Right cardiac atrium (tissue), 5 donors: ENCODE data around the gene ENPP1. TPM values are rescaled to one million over a fixed set of nuclear protein-coding genes. Genes with fewer than 3 reads are reported as not detected.

Experiments used
- ATAC-seq, 2 donors: fragments of 200-7000 bp; cut with Tn5 transposase; one replicate each; pipeline versions ENCODE4 v1.8.0 to v1.9.1; 2020; ENCODE audit warnings: moderate library complexity in 2 of 2, mild to moderate bottlenecking in 1 of 2
- DNase-seq, 3 donors: peaks; one replicate each; pipeline ENCODE4 v3.0.0-alpha.2; 2020
- H3K27ac ChIP-seq: one replicate; pipeline ENCODE4 v1.5.1; 2013; ENCODE audit warnings: mild to moderate bottlenecking, low read length, control low read depth, moderate library complexity
- H3K27me3 ChIP-seq: one replicate; pipeline ENCODE4 v1.6.1; 2013; ENCODE audit not compliant: control insufficient read depth, insufficient read depth
- H3K4me1 ChIP-seq: one replicate; pipeline ENCODE4 v1.6.1; 2013; ENCODE audit warnings: low read length; ENCODE audit not compliant: control insufficient read depth, insufficient read depth
- H3K4me3 ChIP-seq: one replicate; pipeline ENCODE4 v1.5.1; 2013; ENCODE audit warnings: low read length, control low read depth
- H3K9me3 ChIP-seq: one replicate; pipeline ENCODE4 v1.6.1; 2013; ENCODE audit warnings: low read length; ENCODE audit not compliant: control insufficient read depth
- WGBS: extraction: QIAGEN DNeasy Blood & Tissue Kit; methylation state at CpG from one replicate; pipeline ENCODE4 v1.1.7; 2013; 5-methylcytosine and 5-hydroxymethylcytosine counted together
- intact Hi-C, 4 donors: fragments of 100-400 bp; cut with DNase I; formaldehyde crosslinking; loops; one replicate each; pipeline versions ENCODE4 v1.11.0 to v1.14.0; 2022 to 2023
- polyA plus RNA-seq: library from polyadenylated mRNA; stranded (reverse); fragments of 200-250 nt; gene quantifications from one replicate; pipeline ENCODE4 v1.2.3, GENCODE V29; 2013
- total RNA-seq, 4 donors: library from RNA; stranded (reverse); fragmentation: NEBNext Ultra II Directional; extraction: Animal tissue kit (Norgen Biotek cat#: 25700); gene quantifications; one replicate each; pipeline ENCODE4 v1.2.1, GENCODE V29; 2021
- donor health status: healthy with polysubstance abuse.
- donor health status: DM: no; HTN: yes; CAD: no.
- donor health status: DM: no; HTN: no; CAD: no.
- donor health status: DM: no; HTN: yes; CAD: no; lungs with severe emphysema.
- donor health status: DM: yes; HTN: yes; CAD: no.

ENPP1 gene
- total and polyA plus RNA-seq, 5 donors: 1.2 to 4.5 (median 2.7) TPM

DNA sequence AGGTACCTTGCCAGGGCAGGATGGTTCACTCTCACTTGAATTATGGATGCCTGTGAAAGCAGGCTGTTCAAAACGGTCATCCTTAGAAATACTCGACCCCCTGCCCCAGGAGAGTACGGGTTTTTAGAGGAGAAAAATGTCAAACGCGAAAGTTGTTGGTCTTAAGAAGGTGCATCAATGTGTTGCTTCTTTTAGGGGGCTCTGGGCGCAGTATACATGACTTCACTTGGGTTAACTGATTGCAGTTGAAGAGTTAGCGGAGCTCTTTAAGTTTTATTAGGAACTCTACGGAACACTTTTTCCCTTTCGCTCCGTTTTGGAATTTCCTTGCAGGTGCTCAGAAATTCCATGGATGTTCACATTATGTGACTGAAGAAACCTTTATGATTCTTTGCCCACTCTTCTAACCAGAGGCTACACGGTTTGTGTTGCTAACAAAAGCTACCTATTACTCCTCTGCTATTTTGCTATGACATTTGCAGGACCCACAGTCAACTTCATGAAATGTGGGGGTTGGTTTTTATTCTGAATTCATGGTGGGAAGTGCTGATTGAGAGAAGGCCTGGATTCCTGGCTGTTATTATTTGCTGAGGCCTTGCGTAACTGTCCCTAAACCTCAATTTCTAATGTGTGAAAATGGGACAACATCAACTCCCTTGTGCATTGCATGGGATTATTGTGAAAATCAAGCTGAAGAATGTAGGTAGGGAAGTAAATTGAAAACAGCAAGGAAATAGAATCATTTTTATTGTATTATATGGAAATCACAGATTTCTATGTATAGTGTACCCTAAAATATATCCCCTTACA lies 845 bp downstream of the ENPP1 start:
- no peaks in the 10 kb centered on the region for H3K27me3 ChIP-seq
- no peak for DNase-seq
- ATAC-seq: no peak
- intact Hi-C loops: loop anchor here in 1 of 4 donors (10.0 kb wide), 1 partner anchor 106 kb away; no protein-coding TSS in a partner anchor
- no peaks in the 10 kb centered on the region for H3K4me1 ChIP-seq
- H3K9me3 ChIP-seq: no peaks in the 10 kb centered on the region
- H3K4me3 ChIP-seq: peak overlapping the region; percentile 95
- H3K27ac ChIP-seq: no peak overlapping the region
- WGBS: 36% methylated on average over 12 of the region's 12 CpGs

DNA sequence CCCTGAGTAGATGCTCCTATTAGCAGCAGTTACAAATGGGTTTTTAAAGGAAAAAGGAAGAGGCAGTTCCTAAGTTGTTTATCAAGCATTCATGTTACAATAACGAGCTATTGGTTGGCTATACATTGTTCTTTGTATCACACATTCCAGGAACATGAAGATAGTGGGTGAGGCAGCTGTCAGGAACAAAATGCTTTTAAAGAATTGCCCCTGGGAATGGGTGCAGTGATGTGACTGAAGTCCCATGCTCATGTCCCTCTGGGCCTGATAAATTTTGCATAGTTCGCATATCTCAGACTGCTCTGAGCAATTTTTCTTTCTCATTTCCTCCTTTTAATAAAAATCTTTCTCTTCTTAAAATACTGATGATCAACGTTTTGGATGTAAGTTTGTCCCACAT lies 3.7 kb downstream of the ENPP1 start:
- WGBS: 49% methylated on average over 3 of the region's 3 CpGs
- Histone ChIP-seq H3K27ac (no peak overlapping the region), H3K27me3 (no peaks in the 10 kb centered on the region), H3K9me3 (no peaks in the 10 kb centered on the region), H3K4me3 (no peak overlapping the region), H3K4me1 (no peaks in the 10 kb centered on the region)
- no peak for ATAC-seq
- intact Hi-C loops: no loop called here
- DNase-seq: no peak

DNA sequence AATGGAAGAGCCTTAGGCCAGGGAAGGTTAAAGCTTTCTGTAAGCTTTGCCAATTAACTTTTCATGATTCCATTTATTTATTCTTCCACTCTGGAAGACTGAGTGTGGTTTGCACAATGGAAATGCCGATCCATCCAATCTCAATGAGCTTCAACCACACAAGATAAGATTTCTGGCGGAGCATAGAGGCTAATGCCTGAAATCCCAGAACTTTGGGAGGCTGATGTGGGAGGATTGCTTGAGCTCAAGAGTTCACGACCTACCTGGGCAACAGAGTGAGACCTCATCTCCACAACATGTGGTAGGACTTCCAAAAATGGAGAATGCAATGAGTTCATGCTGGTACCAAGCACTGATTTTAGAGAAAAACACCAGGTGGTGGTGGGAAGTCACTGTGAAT lies 6.2 kb downstream of the ENPP1 start:
- no peak for ATAC-seq
- Histone ChIP-seq H3K27ac (no peak overlapping the region), H3K4me1 (no peaks in the 10 kb centered on the region), H3K9me3 (no peaks in the 10 kb centered on the region), H3K27me3 (no peaks in the 10 kb centered on the region), H3K4me3 (no peak overlapping the region)
- DNase-seq: no peak
- WGBS: 85% methylated on average over 3 of the region's 3 CpGs
- intact Hi-C loops: no loop called here

DNA sequence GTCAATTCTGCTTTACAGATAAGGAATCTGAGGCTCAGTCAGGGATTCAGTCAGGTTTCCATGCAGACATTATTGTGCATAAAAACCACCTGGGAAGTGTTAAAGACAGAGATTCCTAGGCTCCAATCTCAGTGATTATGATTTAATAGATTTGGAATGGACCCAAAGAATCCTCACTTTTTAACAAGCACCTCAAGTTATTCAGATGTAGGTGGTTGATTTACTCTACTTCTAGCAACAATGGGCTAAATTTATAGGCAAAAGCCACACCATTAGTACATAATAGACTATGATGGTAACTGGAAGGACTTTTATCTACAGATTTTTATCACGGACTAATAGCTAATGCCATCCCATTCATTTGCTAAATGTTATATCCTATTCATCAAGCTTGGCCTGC lies 9.0 kb downstream of the ENPP1 start:
- 83% methylated on average over 1 of the region's 1 CpG for WGBS

DNA sequence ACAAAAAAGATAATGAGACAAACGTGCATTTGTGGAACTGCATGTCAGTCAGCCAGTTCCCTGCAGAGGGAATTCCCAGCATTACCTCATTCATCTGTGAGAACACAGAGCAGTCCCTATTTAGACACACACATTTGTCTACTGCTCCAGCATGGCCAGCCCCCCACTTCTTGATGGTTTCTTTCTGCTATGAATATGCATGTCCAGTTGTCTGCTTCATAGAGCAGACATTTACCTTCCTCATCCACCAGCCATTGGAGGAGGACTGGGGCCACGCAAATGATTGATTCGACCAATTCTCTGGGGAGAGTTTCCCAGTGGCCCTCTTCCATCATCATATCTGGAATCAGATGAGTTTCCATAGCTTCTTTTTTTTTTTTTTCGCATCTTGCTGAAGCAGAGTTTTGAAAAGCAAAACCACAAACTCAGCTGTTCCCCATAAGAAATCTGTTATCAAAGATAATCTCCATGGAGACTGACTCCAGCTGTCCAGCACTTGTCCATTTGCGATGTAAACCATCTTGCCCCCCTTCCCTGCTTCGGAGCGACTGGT lies 11.8 kb downstream of the ENPP1 start:
- no peak for DNase-seq
- no peak overlapping the region for H3K4me3 ChIP-seq
- WGBS: 32% methylated on average over 7 of the region's 7 CpGs
- ATAC-seq: no peak
- H3K27me3 ChIP-seq: no peaks in the 10 kb centered on the region
- H3K9me3 ChIP-seq: no peaks in the 10 kb centered on the region
- peaks cover 2% of the 10 kb centered on the region for H3K4me1 ChIP-seq
- intact Hi-C loops: no loop called here
- H3K27ac ChIP-seq: no peak overlapping the region

More for the DNA sequence above, 9.0 kb downstream of the ENPP1 start:
- no peaks in the 10 kb centered on the region for H3K9me3 ChIP-seq
- H3K4me3 ChIP-seq: no peak overlapping the region
- DNase-seq: no peak
- no peak for ATAC-seq
- peaks cover 2% of the 10 kb centered on the region for H3K4me1 ChIP-seq
- intact Hi-C loops: no loop called here
- no peaks in the 10 kb centered on the region for H3K27me3 ChIP-seq
- H3K27ac ChIP-seq: no peak overlapping the region

DNA sequence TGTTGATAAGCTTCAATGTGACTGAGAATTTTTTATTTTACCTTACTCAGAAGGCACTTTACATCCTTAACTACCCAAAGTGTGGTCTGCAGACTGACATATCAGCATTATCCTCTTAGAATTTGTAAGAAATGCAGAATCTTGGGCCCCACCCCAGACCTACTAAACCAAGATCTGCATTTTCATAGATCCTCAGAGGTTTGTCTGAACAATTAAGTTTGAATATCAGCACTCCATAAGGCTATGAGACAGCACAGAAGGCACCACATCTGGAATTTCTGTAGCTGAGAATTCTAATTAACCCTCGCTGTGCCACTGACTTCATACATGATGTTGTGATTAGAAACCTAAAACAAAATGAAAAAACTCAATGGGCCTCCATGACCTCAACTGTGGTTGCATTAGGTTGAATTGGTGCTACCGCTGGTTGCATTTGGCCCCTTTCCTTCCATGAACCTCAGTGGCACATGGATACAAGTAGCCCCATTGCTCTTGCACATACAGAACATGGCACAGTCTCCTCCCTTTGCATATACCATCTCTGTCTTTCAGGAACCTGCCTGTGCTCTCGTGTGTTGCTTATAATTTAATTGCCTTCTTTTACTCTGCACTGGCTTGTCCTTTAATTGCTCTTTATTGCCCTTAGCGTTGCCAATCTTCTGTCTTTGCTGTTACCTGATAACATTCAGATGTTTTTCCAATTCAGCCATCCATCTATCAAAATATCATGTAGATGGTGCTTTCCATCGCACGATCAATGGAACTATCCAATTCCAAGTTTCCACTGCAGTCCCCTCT lies 13.4 kb downstream of the ENPP1 start:
- Histone ChIP-seq H3K9me3 (no peaks in the 10 kb centered on the region), H3K4me1 (peaks cover 2% of the 10 kb centered on the region), H3K4me3 (no peak overlapping the region), H3K27ac (no peak overlapping the region), H3K27me3 (no peaks in the 10 kb centered on the region)
- intact Hi-C loops: no loop called here
- ATAC-seq: no peak
- 89% methylated on average over 6 of the region's 6 CpGs for WGBS
- DNase-seq: no peak

DNA sequence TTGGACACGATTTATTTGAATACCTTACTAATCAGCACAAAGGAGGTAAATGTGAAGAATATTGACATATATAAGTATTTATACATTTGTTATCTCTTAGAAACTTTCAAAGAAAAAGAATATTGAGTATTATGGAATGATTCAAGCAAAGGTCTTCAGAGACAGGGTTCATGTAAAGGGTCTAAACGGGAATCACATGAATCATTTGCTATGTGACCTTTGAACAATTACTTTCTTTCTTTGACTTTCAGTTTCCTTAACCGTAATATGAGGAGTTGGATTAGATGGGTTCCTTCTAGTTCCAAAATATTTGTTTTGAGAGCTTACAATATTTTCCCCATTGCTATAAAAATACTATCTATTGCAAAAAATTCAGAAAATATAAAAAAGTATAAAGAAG lies 14.3 kb downstream of the ENPP1 start:
- DNase-seq (no peak), ATAC-seq (no peak)
- Histone ChIP-seq H3K9me3 (no peaks in the 10 kb centered on the region), H3K4me1 (peaks cover 2% of the 10 kb centered on the region), H3K27me3 (no peaks in the 10 kb centered on the region), H3K4me3 (no peak overlapping the region), H3K27ac (no peak overlapping the region)
- intact Hi-C loops: no loop called here
- WGBS: 71% methylated on average over 3 of the region's 3 CpGs

DNA sequence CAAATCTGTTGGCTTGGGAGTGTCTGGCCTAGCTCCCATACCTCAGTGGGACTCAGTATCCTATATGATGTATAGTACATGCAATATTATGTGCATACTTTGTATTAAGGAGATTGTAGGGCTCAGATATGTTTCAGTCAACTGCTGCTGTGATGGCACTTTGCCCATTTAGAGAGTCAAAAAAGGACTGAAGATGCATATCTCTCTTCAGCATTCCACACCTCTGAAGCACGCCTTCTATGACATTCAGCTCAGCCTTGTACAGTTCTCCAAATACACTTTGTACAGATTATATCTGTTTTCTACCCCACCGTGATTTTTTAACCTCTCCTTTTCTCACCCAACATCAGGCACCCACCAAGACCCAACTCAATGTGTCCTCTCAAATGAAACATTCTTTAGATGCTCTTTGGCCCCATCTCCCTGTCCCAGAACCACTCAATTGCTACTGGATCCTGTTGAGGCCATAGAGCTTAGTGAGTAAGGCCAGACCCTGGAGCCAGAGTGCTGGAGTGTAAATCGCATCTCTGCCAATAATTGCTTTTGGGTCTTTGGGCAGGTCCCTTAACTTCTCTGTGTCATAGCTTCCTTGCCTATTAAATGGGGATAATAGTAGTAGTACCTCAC lies 15.6 kb downstream of the ENPP1 start:
- Histone ChIP-seq H3K27ac (no peak overlapping the region), H3K4me1 (peaks cover 2% of the 10 kb centered on the region), H3K4me3 (no peak overlapping the region), H3K9me3 (no peaks in the 10 kb centered on the region), H3K27me3 (no peaks in the 10 kb centered on the region)
- 67% methylated on average over 3 of the region's 3 CpGs for WGBS
- intact Hi-C loops: no loop called here
- no peak for DNase-seq
- ATAC-seq: no peak

DNA sequence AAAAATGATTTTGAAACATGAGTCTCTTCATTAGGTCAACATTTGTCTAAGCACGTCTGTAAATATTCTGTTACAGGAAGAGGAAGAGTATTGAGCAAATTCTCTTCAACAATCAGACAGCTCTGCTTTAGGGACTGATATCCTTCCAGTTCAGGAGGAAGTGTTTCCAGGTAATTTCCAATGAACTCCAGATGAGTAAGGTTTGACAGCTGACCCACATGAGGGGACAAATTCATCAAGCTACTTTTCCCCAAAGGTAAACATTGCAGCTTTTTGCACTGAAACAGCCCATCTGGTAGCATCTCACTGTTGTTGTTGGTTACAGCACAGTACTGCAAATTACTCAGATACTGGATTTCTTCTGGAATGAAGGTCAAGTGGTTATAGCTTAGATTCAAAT lies 18.1 kb downstream of the ENPP1 start:
- WGBS: 41% methylated on average over 1 of the region's 1 CpG
- ATAC-seq: no peak
- Histone ChIP-seq H3K4me3 (no peak overlapping the region), H3K9me3 (no peaks in the 10 kb centered on the region), H3K27ac (no peak overlapping the region), H3K27me3 (no peaks in the 10 kb centered on the region), H3K4me1 (peaks cover 1% of the 10 kb centered on the region)
- intact Hi-C loops: no loop called here
- no peak for DNase-seq

DNA sequence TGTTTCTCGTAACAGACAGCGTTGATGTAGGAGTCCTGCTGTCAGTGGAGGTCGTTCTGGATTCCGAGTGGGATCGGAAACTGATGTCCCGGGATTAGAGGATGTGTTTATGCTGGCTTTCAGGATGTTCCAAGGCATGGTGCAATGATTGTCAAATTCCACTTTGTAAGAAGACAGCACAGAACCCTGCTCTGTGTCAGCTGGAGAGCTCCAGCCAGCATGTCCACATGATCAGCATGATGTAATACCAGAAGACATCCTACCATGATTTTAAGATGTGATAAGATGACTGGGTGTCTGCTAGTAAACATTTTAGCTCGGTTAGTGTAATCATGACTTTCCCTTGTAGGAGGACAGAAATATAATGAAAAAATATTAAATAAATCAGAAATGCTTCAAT lies 20.3 kb downstream of the ENPP1 start:
- H3K4me1 ChIP-seq: peaks cover 1% of the 10 kb centered on the region
- DNase-seq (no peak), ATAC-seq (no peak)
- no peak overlapping the region for H3K27ac ChIP-seq
- WGBS: 82% methylated on average over 7 of the region's 7 CpGs
- H3K9me3 ChIP-seq: no peaks in the 10 kb centered on the region
- H3K4me3 ChIP-seq: no peak overlapping the region
- H3K27me3 ChIP-seq: no peaks in the 10 kb centered on the region
- intact Hi-C loops: no loop called here

DNA sequence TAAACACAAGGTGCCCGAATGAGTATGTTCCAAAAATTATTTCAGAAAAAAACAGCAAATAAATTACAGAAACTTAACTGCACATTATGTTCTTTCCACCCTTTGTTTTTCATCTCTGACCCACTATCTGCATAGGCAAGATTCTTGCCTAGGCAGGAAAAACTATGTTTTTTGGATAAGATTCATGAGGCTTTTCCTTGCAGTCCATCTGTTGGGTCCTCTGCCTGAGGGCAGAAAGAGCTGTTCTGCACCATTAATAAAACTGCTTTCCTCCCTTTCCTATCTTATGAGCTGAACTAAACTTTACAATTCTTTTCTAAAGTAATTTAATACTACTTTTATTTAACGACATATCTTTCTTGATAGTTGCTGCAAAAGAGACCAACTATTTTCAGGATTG lies 21.1 kb downstream of the ENPP1 start:
- no peak overlapping the region for H3K27ac ChIP-seq
- intact Hi-C loops: no loop called here
- DNase-seq (no peak), ATAC-seq (no peak)
- WGBS: 54% methylated on average over 2 of the region's 2 CpGs
- no peak overlapping the region for H3K4me3 ChIP-seq
- H3K27me3 ChIP-seq: no peaks in the 10 kb centered on the region
- peaks cover 1% of the 10 kb centered on the region for H3K4me1 ChIP-seq
- no peaks in the 10 kb centered on the region for H3K9me3 ChIP-seq
